OCI-LY1 (cell line): ENCODE data around the gene XPO6.

Experiments used
- H2AFZ ChIP-seq: fragments of 200-600 bp; sonication (generic), shearing (Covaris generic); 2 replicates; pipeline ENCODE4 v1.6.0; 2014; ENCODE audit warnings: antibody characterized with exemption, mild to moderate bottlenecking, low read length
- H3F3A ChIP-seq: fragments of 200-600 bp; sonication (generic), shearing (Covaris generic); 2 replicates; pipeline ENCODE4 v1.6.0; 2014; ENCODE audit warnings: mild to moderate bottlenecking, antibody characterized with exemption, low read length, moderate library complexity; ENCODE audit not compliant: insufficient read depth
- H3K27ac ChIP-seq: fragments of 200-600 bp; sonication (generic); 2 replicates; pipeline ENCODE4 v1.5.1; 2014; ENCODE audit warnings: low read length, mixed run types, mild to moderate bottlenecking, low read depth; ENCODE audit not compliant: poor library complexity, severe bottlenecking
- H3K27me3 ChIP-seq: fragments of 200-600 bp; sonication (generic); 2 replicates; pipeline ENCODE4 v1.6.0; 2014; ENCODE audit warnings: antibody characterized with exemption, mild to moderate bottlenecking, low read length, moderate library complexity; ENCODE audit not compliant: insufficient read depth
- H3K36me3 ChIP-seq: fragments of 200-600 bp; sonication (generic); 2 replicates; pipeline ENCODE4 v1.6.1; 2014; ENCODE audit warnings: mild to moderate bottlenecking, antibody characterized with exemption, low read length, moderate library complexity, mixed read lengths; ENCODE audit not compliant: insufficient read depth
- H3K4me1 ChIP-seq: fragments of 200-600 bp; sonication (generic); 2 replicates; pipeline ENCODE4 v1.5.1; 2014; ENCODE audit warnings: mild to moderate bottlenecking, low read length, moderate library complexity; ENCODE audit not compliant: insufficient read depth, severe bottlenecking
- H3K4me2 ChIP-seq: fragments of 200-600 bp; sonication (generic), shearing (Covaris generic); 2 replicates; pipeline ENCODE4 v1.6.1; 2014; ENCODE audit warnings: low read length
- H3K4me3 ChIP-seq: fragments of 200-600 bp; sonication (generic); 2 replicates; pipeline ENCODE4 v1.5.1; 2014; ENCODE audit warnings: low read length, low read depth, mild to moderate bottlenecking, mixed read lengths; ENCODE audit not compliant: poor library complexity, severe bottlenecking
- H3K79me2 ChIP-seq: fragments of 200-600 bp; shearing (Covaris generic); 2 replicates; pipeline ENCODE4 v1.6.1; 2016; ENCODE audit warnings: mixed run types, low read length, mixed read lengths; ENCODE audit not compliant: insufficient read depth
- H3K9ac ChIP-seq: fragments of 200-600 bp; sonication (generic), shearing (Covaris generic); 2 replicates; pipeline ENCODE4 v1.6.1; 2014; ENCODE audit warnings: mild to moderate bottlenecking, low read length, mixed read lengths
- H3K9me2 ChIP-seq: fragments of 200-600 bp; sonication (generic), shearing (Covaris generic); 2 replicates; pipeline ENCODE4 v1.6.1; 2014; ENCODE audit warnings: low read depth, mild to moderate bottlenecking, low read length, mixed read lengths
- H3K9me3 ChIP-seq: fragments of 200-600 bp; shearing (Covaris generic); 2 replicates; pipeline ENCODE4 v1.6.1; 2014; ENCODE audit warnings: low read length, mixed read lengths
- H4K20me1 ChIP-seq: fragments of 200-600 bp; sonication (generic), shearing (Covaris generic); 2 replicates; pipeline ENCODE4 v1.6.0; 2016; ENCODE audit warnings: mild to moderate bottlenecking, low read length; ENCODE audit not compliant: insufficient read depth
- EZH2 ChIP-seq: fragments of 200-600 bp; sonication (generic), shearing (Covaris generic); IDR thresholded peaks from 2 replicates; pipeline ENCODE4 v1.8.0; 2017; ENCODE audit warnings: borderline replicate concordance, mixed run types, mild to moderate bottlenecking, antibody characterized with exemption, low read length, moderate library complexity, mixed read lengths
- TF ChIP-seq, protein P1 (sequence below): fragments of 200-600 bp; sonication (generic), shearing (Covaris generic); IDR thresholded peaks from 2 replicates; pipeline ENCODE4 v1.5.1; 2017; ENCODE audit warnings: mild to moderate bottlenecking, antibody characterized with exemption, low read length, moderate library complexity, mixed read lengths

XPO6 gene

DNA sequence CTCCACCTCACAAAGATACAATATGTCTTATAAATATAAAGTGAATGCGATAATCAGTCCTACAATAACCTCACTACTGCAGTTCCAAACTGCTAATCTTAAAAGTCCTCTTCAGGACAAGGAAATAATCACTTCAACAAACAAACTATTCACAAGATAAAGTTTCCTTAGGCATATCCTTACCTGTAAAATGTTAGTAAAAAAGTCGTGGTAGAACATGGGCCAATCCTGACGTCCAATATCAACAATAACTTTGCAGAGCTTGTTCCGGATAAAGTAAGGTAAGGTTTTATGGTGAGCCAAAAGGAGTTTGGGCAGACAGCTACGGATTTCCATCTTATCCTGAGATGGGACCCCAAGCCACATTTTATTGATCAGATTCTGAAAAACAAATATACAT is 36.0 kb downstream of the XPO6 start:
- Histone ChIP-seq H3K79me2 (peaks cover 20% of the 10 kb centered on the region), H3K4me2 (no peak overlapping the region), H3K27me3 (no peaks in the 10 kb centered on the region), H3K36me3 (peaks cover 93% of the 10 kb centered on the region), H3K9me2 (no peaks in the 10 kb centered on the region), H3K27ac (no peak overlapping the region), H3K9me3 (no peaks in the 10 kb centered on the region), H3K4me3 (no peak overlapping the region), H3K4me1 (peaks cover 2% of the 10 kb centered on the region), H3K9ac (no peak overlapping the region), H4K20me1 (no peaks in the 10 kb centered on the region), H3F3A (peaks cover 3% of the 10 kb centered on the region; the same call in 1 of the 2 replicates), H2AFZ (no peak overlapping the region)
- TF ChIP-seq EZH2 = no peak
- TF ChIP-seq, protein P1, sequence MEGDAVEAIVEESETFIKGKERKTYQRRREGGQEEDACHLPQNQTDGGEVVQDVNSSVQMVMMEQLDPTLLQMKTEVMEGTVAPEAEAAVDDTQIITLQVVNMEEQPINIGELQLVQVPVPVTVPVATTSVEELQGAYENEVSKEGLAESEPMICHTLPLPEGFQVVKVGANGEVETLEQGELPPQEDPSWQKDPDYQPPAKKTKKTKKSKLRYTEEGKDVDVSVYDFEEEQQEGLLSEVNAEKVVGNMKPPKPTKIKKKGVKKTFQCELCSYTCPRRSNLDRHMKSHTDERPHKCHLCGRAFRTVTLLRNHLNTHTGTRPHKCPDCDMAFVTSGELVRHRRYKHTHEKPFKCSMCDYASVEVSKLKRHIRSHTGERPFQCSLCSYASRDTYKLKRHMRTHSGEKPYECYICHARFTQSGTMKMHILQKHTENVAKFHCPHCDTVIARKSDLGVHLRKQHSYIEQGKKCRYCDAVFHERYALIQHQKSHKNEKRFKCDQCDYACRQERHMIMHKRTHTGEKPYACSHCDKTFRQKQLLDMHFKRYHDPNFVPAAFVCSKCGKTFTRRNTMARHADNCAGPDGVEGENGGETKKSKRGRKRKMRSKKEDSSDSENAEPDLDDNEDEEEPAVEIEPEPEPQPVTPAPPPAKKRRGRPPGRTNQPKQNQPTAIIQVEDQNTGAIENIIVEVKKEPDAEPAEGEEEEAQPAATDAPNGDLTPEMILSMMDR = no peak

GRCh38 chr16:28172336-28172735 is 39.4 kb downstream of the XPO6 start:
- Histone ChIP-seq H3K9me2 (no peaks in the 10 kb centered on the region), H3F3A (peaks cover 3% of the 10 kb centered on the region; the same call in 1 of the 2 replicates), H2AFZ (no peak overlapping the region), H3K79me2 (peaks cover 5% of the 10 kb centered on the region; the same call in 1 of the 2 replicates), H3K36me3 (peaks cover 92% of the 10 kb centered on the region), H3K27ac (no peak overlapping the region), H3K9ac (no peak overlapping the region), H3K4me2 (no peak overlapping the region), H4K20me1 (no peaks in the 10 kb centered on the region), H3K9me3 (no peaks in the 10 kb centered on the region), H3K4me1 (no peaks in the 10 kb centered on the region), H3K27me3 (no peaks in the 10 kb centered on the region), H3K4me3 (no peak overlapping the region)
- TF ChIP-seq, protein P1 = no peak
- no peak for TF ChIP-seq EZH2

GRCh38 chr16:28171816-28172215 is 39.9 kb downstream of the XPO6 start:
- Histone ChIP-seq H3F3A (peaks cover 3% of the 10 kb centered on the region; the same call in 1 of the 2 replicates), H3K9me3 (no peaks in the 10 kb centered on the region), H2AFZ (no peak overlapping the region), H4K20me1 (no peaks in the 10 kb centered on the region), H3K36me3 (peaks cover 92% of the 10 kb centered on the region), H3K4me3 (no peak overlapping the region), H3K4me1 (no peaks in the 10 kb centered on the region), H3K9ac (no peak overlapping the region), H3K27ac (no peak overlapping the region), H3K27me3 (no peaks in the 10 kb centered on the region), H3K9me2 (no peaks in the 10 kb centered on the region), H3K79me2 (peaks cover 5% of the 10 kb centered on the region; the same call in 1 of the 2 replicates), H3K4me2 (no peak overlapping the region)
- no peak for TF ChIP-seq EZH2
- TF ChIP-seq, protein P1 = no peak
